VCaP (cell line): Measurements from ENCODE around the gene SPATS2L.

ENCODE experiments used
- H3K27ac ChIP-seq: fragments of 450-650 bp; 2 replicates; pipeline ENCODE4 v1.5.1; 2017
- CTCF ChIP-seq: fragments of 450-650 bp; conservative IDR thresholded peaks from 2 replicates; pipeline ENCODE4 v1.5.1; 2017; ENCODE audit warnings: mild to moderate bottlenecking, moderate library complexity

The SPATS2L gene

GRCh38 chr2:200477667-200478131 is 171.2 kb downstream of the SPATS2L start:
- TF ChIP-seq CTCF = no peak
- H3K27ac ChIP-seq = no peak overlapping the region

GRCh38 chr2:200479692-200480265 is 173.3 kb downstream of the SPATS2L start:
- TF ChIP-seq CTCF = no peak
- peak overlapping the region; percentile 69 for H3K27ac ChIP-seq

- no peak overlapping the region for H3K27ac ChIP-seq
- no peak for TF ChIP-seq CTCF
Observed at GRCh38 chr2:200482194-200482593, 175.7 kb downstream of the SPATS2L start.

GRCh38 chr2:200483729-200484198 is 177.3 kb downstream of the SPATS2L start:
- peak; percentile 89 for TF ChIP-seq CTCF
- peak overlapping the region; percentile 56 for H3K27ac ChIP-seq

- no peak overlapping the region for H3K27ac ChIP-seq
- TF ChIP-seq CTCF = no peak
Observed at GRCh38 chr2:200484934-200485333, 178.4 kb downstream of the SPATS2L start.

GRCh38 chr2:200486529-200486928 is 180.0 kb downstream of the SPATS2L start:
- H3K27ac ChIP-seq = no peak overlapping the region
- TF ChIP-seq CTCF = no peak

- no peak overlapping the region for H3K27ac ChIP-seq
- no peak for TF ChIP-seq CTCF
Observed at GRCh38 chr2:200488169-200488568, 181.7 kb downstream of the SPATS2L start.
